A549 (cell line): ENCODE data around the gene CD7. TPM values are rescaled to one million over a fixed set of nuclear protein-coding genes. Genes with fewer than 3 reads are reported as not detected.

Experiments used
- CBX8 ChIP-seq: fragments of 200-600 bp; sonication (generic); IDR thresholded peaks from 2 replicates; pipeline ENCODE4 v1.6.1; 2016
- EHMT2 ChIP-seq: fragments of 200-600 bp; sonication (generic); IDR thresholded peaks from 2 replicates; pipeline ENCODE4 v1.6.1; 2016; ENCODE audit warnings: antibody characterized with exemption, low read depth, mild to moderate bottlenecking, moderate library complexity
- EP300 ChIP-seq, 2 experiments: fragments of >200 bp; sonication (Bioruptor Twin); formaldehyde crosslinking; IDR thresholded peaks; 2 replicates in 1 of 2; 3 replicates in 1 of 2; pipeline ENCODE4 v1.6.1; 2016 to 2017
- ESRRA ChIP-seq: fragments of 150-350 bp; IDR thresholded peaks from 2 replicates; pipeline ENCODE4 v1.6.1; 2014; ENCODE audit warnings: mild to moderate bottlenecking, low read length, borderline replicate concordance
- FOSB ChIP-seq: fragments of 250-450 bp; sonication (Bioruptor Pico); IDR thresholded peaks from 2 replicates; pipeline ENCODE4 v1.5.0; 2020; ENCODE audit warnings: mild to moderate bottlenecking, moderate library complexity
- FOSL2 ChIP-seq, 2 experiments: fragments of 450-650 bp in 1 of 2; fragments of >200 bp in 1 of 2; sonication (Bioruptor Twin) in 1 of 2; formaldehyde crosslinking; IDR thresholded peaks; 2 replicates each; pipeline versions ENCODE4 v1.5.0 to v1.6.1; 2016 to 2020; ENCODE audit warnings: mild to moderate bottlenecking in 1 of 2, moderate library complexity in 1 of 2
- FOXS1 ChIP-seq: fragments of 250-450 bp; sonication (Bioruptor Pico); IDR thresholded peaks from 2 replicates; pipeline ENCODE4 v1.5.0; 2020; ENCODE audit warnings: mild to moderate bottlenecking, moderate library complexity
- HDAC2 ChIP-seq: fragments of 200-600 bp; sonication (generic); IDR thresholded peaks from 2 replicates; pipeline ENCODE4 v1.6.1; 2016
- HEYL ChIP-seq: fragments of 250-450 bp; sonication (Bioruptor Pico); IDR thresholded peaks from 2 replicates; pipeline ENCODE4 v1.8.0; 2021; ENCODE audit warnings: mild to moderate bottlenecking, moderate library complexity
- HOXA7 ChIP-seq: fragments of 250-450 bp; sonication (Bioruptor Pico); IDR thresholded peaks from 2 replicates; pipeline ENCODE4 v1.5.0; 2020; ENCODE audit warnings: mild to moderate bottlenecking, moderate library complexity
- HOXB5 ChIP-seq: fragments of 250-450 bp; sonication (Bioruptor Pico); IDR thresholded peaks from 2 replicates; pipeline ENCODE4 v1.5.0; 2020; ENCODE audit warnings: mild to moderate bottlenecking, moderate library complexity
- JUN ChIP-seq, 2 experiments: fragments of >200 bp; sonication (Bioruptor Twin); formaldehyde crosslinking; IDR thresholded peaks; 2 replicates in 1 of 2; 3 replicates in 1 of 2; pipeline ENCODE4 v1.6.1; 2016 to 2017
- KDM1A ChIP-seq: fragments of 200-600 bp; sonication (generic); IDR thresholded peaks from 2 replicates; pipeline ENCODE4 v1.6.1; 2016; ENCODE audit warnings: low read depth, mild to moderate bottlenecking
- MAFK ChIP-seq: fragments of 450-650 bp; IDR thresholded peaks from 2 replicates; pipeline ENCODE4 v1.6.1; 2014; ENCODE audit not compliant: partially characterized antibody
- NFE2L2 ChIP-seq: fragments of 150-350 bp; conservative IDR thresholded peaks from 2 replicates; pipeline ENCODE4 v1.6.1; 2014; ENCODE audit warnings: low read length
- PHF8 ChIP-seq: fragments of 200-600 bp; sonication (generic); IDR thresholded peaks from 2 replicates; pipeline ENCODE4 v1.6.1; 2016; ENCODE audit warnings: low read depth, mild to moderate bottlenecking, antibody characterized with exemption, moderate library complexity, borderline replicate concordance
- POLR2A ChIP-seq: IDR thresholded peaks from 2 replicates; pipeline ENCODE4 v1.6.1; 2012; ENCODE audit warnings: mild to moderate bottlenecking, low read length
- RARB ChIP-seq: fragments of 250-450 bp; sonication (Bioruptor Pico); IDR thresholded peaks from 2 replicates; pipeline ENCODE4 v1.8.0; 2021; ENCODE audit warnings: mild to moderate bottlenecking, moderate library complexity
- RFX5 ChIP-seq: fragments of 450-650 bp; IDR thresholded peaks from 2 replicates; pipeline ENCODE4 v1.7.1; 2014; ENCODE audit warnings: antibody characterized with exemption, mild to moderate bottlenecking, moderate library complexity
- RNF2 ChIP-seq: fragments of 200-600 bp; sonication (generic); IDR thresholded peaks from 2 replicates; pipeline ENCODE4 v1.6.1; 2016; ENCODE audit warnings: low read depth, mild to moderate bottlenecking, antibody characterized with exemption, moderate library complexity, borderline replicate concordance
- SREBF2 ChIP-seq: fragments of 450-650 bp; IDR thresholded peaks from 2 replicates; pipeline ENCODE4 v1.6.1; 2014; ENCODE audit warnings: mild to moderate bottlenecking, moderate library complexity
- TFCP2L1 ChIP-seq: fragments of 250-450 bp; sonication (Bioruptor Pico); IDR thresholded peaks from 2 replicates; pipeline ENCODE4 v1.5.0; 2021; ENCODE audit warnings: mild to moderate bottlenecking
- TP53 ChIP-seq: fragments of 250-450 bp; sonication (Bioruptor Pico); IDR thresholded peaks from 2 replicates; pipeline ENCODE4 v1.5.0; 2021; ENCODE audit warnings: mild to moderate bottlenecking, moderate library complexity
- ZNF302 ChIP-seq: fragments of 250-450 bp; sonication (Bioruptor Pico); IDR thresholded peaks from 2 replicates; pipeline ENCODE4 v1.9.0; 2021; ENCODE audit warnings: inconsistent platforms, mild to moderate bottlenecking, moderate library complexity
- polyA plus RNA-seq, 4 experiments: library from polyadenylated mRNA; depleted of rRNA in 3 of 4; stranded (reverse); fragments of >200 nt; fragmentation: RNase III in 1 of 4; extraction: RNeasy Plus Mini Kit Qiagen cat#74134 plus additional on column Dnase treatment in 1 of 4; gene quantifications; 2 replicates in 3 of 4; 3 replicates in 1 of 4; pipeline ENCODE4 v1.2.3, GENCODE V29; 2011 to 2017
- TF ChIP-seq, protein P1 (sequence below): fragments of 250-450 bp; sonication (Bioruptor Pico); IDR thresholded peaks from 2 replicates; pipeline ENCODE4 v1.5.0; 2020; ENCODE audit warnings: low read depth, mild to moderate bottlenecking, moderate library complexity
- TF ChIP-seq, protein P2 (sequence below): fragments of 150-350 bp; IDR thresholded peaks from 2 replicates; pipeline ENCODE4 v1.6.1; 2014; ENCODE audit warnings: low read depth, mild to moderate bottlenecking, low read length
- TF ChIP-seq, protein P3 (sequence below): IDR thresholded peaks from 2 replicates; pipeline ENCODE4 v1.6.1; 2012
- TF ChIP-seq, protein P4 (sequence below): fragments of 200-600 bp; sonication (generic); IDR thresholded peaks from 2 replicates; pipeline ENCODE4 v1.6.1; 2016; ENCODE audit warnings: antibody characterized with exemption, mild to moderate bottlenecking, moderate library complexity
- TF ChIP-seq, protein P5 (sequence below): fragments of 250-450 bp; sonication (Bioruptor Pico); IDR thresholded peaks from 2 replicates; pipeline ENCODE4 v1.5.0; 2021; ENCODE audit warnings: mild to moderate bottlenecking, moderate library complexity, borderline replicate concordance
- TF ChIP-seq, protein P6 (sequence below): fragments of >200 bp; sonication (Bioruptor Twin); formaldehyde crosslinking; IDR thresholded peaks from 3 replicates; pipeline ENCODE4 v1.5.1; 2016
- TF ChIP-seq, protein P7 (sequence below): fragments of 450-650 bp; IDR thresholded peaks from 2 replicates; pipeline ENCODE4 v1.6.1; 2014; ENCODE audit warnings: antibody characterized with exemption

Gene CD7
- polyA plus RNA-seq, 2 of the 4 experiments (the other 2 are of a cell fraction): not detected

DNA sequence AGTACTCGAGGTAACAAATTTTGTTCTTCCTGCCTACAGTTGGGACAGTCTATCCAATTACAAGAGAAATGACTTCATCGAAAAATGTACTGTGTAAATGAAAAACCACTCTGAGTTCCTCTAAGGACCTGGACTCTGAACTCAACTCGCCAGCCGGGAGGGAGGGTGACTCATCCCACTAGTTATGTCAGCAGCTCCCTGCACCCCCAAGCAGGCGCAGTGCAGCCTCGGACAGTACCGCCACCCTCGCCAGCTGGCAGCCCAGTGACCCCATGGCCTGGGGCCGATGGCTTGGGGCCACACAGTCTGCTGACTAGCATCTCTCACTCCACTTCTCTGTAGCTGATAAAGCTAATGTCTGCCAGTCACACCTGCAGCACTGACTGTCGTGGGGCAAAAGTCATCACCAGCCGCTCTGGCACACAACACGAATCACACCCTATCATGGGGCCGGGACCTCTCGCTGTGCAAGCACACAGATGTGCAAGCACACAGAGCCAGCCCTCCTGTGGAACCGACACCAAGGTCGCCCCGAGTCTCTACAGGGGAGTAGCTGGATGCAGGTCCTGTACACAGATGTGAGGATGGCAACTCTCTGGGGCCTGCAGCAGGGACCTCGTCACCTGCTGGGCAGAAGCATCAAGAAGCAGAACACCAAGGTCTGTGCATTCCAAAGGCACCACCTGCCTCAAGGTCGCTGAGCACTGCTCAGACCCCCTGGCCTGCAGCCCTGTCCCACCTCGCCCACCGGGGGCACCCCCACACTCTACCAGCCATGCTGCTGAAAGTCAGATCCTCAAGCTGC lies 49.6 kb downstream of the CD7 start (continued):
- TF ChIP-seq PHF8: no peak
- TF ChIP-seq NFE2L2: no peak
- no peak for TF ChIP-seq POLR2A
- no peak for TF ChIP-seq CBX8
- no peak for TF ChIP-seq SREBF2
- TF ChIP-seq TFCP2L1: no peak
- TF ChIP-seq, protein P1, sequence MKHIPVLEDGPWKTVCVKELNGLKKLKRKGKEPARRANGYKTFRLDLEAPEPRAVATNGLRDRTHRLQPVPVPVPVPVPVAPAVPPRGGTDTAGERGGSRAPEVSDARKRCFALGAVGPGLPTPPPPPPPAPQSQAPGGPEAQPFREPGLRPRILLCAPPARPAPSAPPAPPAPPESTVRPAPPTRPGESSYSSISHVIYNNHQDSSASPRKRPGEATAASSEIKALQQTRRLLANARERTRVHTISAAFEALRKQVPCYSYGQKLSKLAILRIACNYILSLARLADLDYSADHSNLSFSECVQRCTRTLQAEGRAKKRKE (CRISPR knock-in tag): no peak
- no peak for TF ChIP-seq RFX5
- TF ChIP-seq EP300 (IDR thresholded peaks at IDR 0.05): peak in 1 of 2 experiments; percentile 54; a peak in 1 of 5 replicates
- 0 out of 2 replicates have a peak, but pooled peaks have one; percentile 16 for TF ChIP-seq HDAC2
- TF ChIP-seq, protein P2, sequence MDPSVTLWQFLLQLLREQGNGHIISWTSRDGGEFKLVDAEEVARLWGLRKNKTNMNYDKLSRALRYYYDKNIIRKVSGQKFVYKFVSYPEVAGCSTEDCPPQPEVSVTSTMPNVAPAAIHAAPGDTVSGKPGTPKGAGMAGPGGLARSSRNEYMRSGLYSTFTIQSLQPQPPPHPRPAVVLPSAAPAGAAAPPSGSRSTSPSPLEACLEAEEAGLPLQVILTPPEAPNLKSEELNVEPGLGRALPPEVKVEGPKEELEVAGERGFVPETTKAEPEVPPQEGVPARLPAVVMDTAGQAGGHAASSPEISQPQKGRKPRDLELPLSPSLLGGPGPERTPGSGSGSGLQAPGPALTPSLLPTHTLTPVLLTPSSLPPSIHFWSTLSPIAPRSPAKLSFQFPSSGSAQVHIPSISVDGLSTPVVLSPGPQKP: no peak
- no peak for TF ChIP-seq ZNF302 (CRISPR knock-in tag)
- peak; percentile 75 for TF ChIP-seq ESRRA
- TF ChIP-seq, protein P3, sequence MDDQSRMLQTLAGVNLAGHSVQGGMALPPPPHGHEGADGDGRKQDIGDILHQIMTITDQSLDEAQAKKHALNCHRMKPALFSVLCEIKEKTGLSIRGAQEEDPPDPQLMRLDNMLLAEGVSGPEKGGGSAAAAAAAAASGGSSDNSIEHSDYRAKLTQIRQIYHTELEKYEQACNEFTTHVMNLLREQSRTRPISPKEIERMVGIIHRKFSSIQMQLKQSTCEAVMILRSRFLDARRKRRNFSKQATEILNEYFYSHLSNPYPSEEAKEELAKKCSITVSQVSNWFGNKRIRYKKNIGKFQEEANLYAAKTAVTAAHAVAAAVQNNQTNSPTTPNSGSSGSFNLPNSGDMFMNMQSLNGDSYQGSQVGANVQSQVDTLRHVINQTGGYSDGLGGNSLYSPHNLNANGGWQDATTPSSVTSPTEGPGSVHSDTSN: peak; percentile 91
- TF ChIP-seq HOXA7 (CRISPR knock-in tag): no peak
- TF ChIP-seq, protein P4, sequence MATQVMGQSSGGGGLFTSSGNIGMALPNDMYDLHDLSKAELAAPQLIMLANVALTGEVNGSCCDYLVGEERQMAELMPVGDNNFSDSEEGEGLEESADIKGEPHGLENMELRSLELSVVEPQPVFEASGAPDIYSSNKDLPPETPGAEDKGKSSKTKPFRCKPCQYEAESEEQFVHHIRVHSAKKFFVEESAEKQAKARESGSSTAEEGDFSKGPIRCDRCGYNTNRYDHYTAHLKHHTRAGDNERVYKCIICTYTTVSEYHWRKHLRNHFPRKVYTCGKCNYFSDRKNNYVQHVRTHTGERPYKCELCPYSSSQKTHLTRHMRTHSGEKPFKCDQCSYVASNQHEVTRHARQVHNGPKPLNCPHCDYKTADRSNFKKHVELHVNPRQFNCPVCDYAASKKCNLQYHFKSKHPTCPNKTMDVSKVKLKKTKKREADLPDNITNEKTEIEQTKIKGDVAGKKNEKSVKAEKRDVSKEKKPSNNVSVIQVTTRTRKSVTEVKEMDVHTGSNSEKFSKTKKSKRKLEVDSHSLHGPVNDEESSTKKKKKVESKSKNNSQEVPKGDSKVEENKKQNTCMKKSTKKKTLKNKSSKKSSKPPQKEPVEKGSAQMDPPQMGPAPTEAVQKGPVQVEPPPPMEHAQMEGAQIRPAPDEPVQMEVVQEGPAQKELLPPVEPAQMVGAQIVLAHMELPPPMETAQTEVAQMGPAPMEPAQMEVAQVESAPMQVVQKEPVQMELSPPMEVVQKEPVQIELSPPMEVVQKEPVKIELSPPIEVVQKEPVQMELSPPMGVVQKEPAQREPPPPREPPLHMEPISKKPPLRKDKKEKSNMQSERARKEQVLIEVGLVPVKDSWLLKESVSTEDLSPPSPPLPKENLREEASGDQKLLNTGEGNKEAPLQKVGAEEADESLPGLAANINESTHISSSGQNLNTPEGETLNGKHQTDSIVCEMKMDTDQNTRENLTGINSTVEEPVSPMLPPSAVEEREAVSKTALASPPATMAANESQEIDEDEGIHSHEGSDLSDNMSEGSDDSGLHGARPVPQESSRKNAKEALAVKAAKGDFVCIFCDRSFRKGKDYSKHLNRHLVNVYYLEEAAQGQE: no peak
- no peak for TF ChIP-seq KDM1A
- TF ChIP-seq HEYL: no peak
- TF ChIP-seq FOSL2 (IDR thresholded peaks at IDR 0.05): peak; percentile 95
- TF ChIP-seq FOSL2 (CRISPR knock-in tag; IDR thresholded peaks at IDR 0.05): peak; percentile 100
- peak; percentile 84 to 90 for TF ChIP-seq JUN (IDR thresholded peaks at IDR 0.05)
- peak; percentile 67 for TF ChIP-seq MAFK
- TF ChIP-seq FOSB (CRISPR knock-in tag): no peak
- TF ChIP-seq HOXB5 (CRISPR knock-in tag): no peak
- no peak for TF ChIP-seq RARB
- no peak for TF ChIP-seq TP53 (CRISPR knock-in tag)
- TF ChIP-seq RNF2: no peak
- TF ChIP-seq EHMT2: no peak
- TF ChIP-seq, protein P5, sequence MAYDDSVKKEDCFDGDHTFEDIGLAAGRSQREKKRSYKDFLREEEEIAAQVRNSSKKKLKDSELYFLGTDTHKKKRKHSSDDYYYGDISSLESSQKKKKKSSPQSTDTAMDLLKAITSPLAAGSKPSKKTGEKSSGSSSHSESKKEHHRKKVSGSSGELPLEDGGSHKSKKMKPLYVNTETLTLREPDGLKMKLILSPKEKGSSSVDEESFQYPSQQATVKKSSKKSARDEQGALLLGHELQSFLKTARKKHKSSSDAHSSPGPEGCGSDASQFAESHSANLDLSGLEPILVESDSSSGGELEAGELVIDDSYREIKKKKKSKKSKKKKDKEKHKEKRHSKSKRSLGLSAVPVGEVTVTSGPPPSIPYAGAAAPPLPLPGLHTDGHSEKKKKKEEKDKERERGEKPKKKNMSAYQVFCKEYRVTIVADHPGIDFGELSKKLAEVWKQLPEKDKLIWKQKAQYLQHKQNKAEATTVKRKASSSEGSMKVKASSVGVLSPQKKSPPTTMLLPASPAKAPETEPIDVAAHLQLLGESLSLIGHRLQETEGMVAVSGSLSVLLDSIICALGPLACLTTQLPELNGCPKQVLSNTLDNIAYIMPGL (CRISPR knock-in tag): no peak
- TF ChIP-seq, protein P6, sequence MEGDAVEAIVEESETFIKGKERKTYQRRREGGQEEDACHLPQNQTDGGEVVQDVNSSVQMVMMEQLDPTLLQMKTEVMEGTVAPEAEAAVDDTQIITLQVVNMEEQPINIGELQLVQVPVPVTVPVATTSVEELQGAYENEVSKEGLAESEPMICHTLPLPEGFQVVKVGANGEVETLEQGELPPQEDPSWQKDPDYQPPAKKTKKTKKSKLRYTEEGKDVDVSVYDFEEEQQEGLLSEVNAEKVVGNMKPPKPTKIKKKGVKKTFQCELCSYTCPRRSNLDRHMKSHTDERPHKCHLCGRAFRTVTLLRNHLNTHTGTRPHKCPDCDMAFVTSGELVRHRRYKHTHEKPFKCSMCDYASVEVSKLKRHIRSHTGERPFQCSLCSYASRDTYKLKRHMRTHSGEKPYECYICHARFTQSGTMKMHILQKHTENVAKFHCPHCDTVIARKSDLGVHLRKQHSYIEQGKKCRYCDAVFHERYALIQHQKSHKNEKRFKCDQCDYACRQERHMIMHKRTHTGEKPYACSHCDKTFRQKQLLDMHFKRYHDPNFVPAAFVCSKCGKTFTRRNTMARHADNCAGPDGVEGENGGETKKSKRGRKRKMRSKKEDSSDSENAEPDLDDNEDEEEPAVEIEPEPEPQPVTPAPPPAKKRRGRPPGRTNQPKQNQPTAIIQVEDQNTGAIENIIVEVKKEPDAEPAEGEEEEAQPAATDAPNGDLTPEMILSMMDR: no peak
- TF ChIP-seq, protein P7, sequence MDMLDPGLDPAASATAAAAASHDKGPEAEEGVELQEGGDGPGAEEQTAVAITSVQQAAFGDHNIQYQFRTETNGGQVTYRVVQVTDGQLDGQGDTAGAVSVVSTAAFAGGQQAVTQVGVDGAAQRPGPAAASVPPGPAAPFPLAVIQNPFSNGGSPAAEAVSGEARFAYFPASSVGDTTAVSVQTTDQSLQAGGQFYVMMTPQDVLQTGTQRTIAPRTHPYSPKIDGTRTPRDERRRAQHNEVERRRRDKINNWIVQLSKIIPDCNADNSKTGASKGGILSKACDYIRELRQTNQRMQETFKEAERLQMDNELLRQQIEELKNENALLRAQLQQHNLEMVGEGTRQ: no peak
- no peak for TF ChIP-seq FOXS1 (CRISPR knock-in tag)
